ENCODE measurements around the gene ZFP92.

The ZFP92 gene

GRCh38 chrX:153406011-153406410, 5.3 kb upstream of the ZFP92 start:
- DNase-seq (ENCODE audit: low read depth) = no peak
- no peak overlapping the region for H3K4me3 ChIP-seq (ENCODE audit: low read depth, low read length)

- DNase-seq (ENCODE audit: low read depth) = no peak
- no peak overlapping the region for H3K4me3 ChIP-seq (ENCODE audit: low read depth, low read length)
Observed at GRCh38 chrX:153406903-153407302, 4.4 kb upstream of the ZFP92 start.

GRCh38 chrX:153407736-153408135, 3.5 kb upstream of the ZFP92 start:
- DNase-seq (ENCODE audit: low read depth) = no peak

GRCh38 chrX:153408221-153408721, 3.0 kb upstream of the ZFP92 start:
- no peak for DNase-seq (ENCODE audit: low read depth)
- H3K4me3 ChIP-seq (ENCODE audit: low read depth, low read length) = no peak overlapping the region

More at GRCh38 chrX:153407736-153408135, 3.5 kb upstream of the ZFP92 start:
- no peak overlapping the region for H3K4me3 ChIP-seq (ENCODE audit: low read depth, low read length)

GRCh38 chrX:153408871-153409351, 2.4 kb upstream of the ZFP92 start:
- no peak overlapping the region for H3K4me3 ChIP-seq (ENCODE audit: low read depth, low read length)
- DNase-seq (ENCODE audit: low read depth) = no peak

- DNase-seq (ENCODE audit: low read depth) = no peak
- no peak overlapping the region for H3K4me3 ChIP-seq (ENCODE audit: low read depth, low read length)
Observed at GRCh38 chrX:153409414-153410101, 1.7 kb upstream of the ZFP92 start.

GRCh38 chrX:153410373-153410772, 899 bp upstream of the ZFP92 start:
- DNase-seq (ENCODE audit: low read depth) = no peak
- H3K4me3 ChIP-seq (ENCODE audit: low read depth, low read length) = no peak overlapping the region

GRCh38 chrX:153410888-153411254, 401 bp upstream of the ZFP92 start:
- no peak for DNase-seq (ENCODE audit: low read depth)
- H3K4me3 ChIP-seq (ENCODE audit: low read depth, low read length) = peak overlapping the region; percentile 44

- H3K4me3 ChIP-seq (ENCODE audit: low read depth, low read length) = peak overlapping the region; percentile 44
- DNase-seq (ENCODE audit: low read depth) = no peak
Observed at GRCh38 chrX:153411988-153412574, 809 bp downstream of the ZFP92 start.

- no peak for DNase-seq (ENCODE audit: low read depth)
- H3K4me3 ChIP-seq (ENCODE audit: low read depth, low read length) = no peak overlapping the region
Observed at GRCh38 chrX:153412746-153413720, 1.8 kb downstream of the ZFP92 start.

- no peak for DNase-seq (ENCODE audit: low read depth)
- no peak overlapping the region for H3K4me3 ChIP-seq (ENCODE audit: low read depth, low read length)
Observed at GRCh38 chrX:153413731-153414130, 2.5 kb downstream of the ZFP92 start.

GRCh38 chrX:153414856-153415510, 3.7 kb downstream of the ZFP92 start:
- H3K4me3 ChIP-seq (ENCODE audit: low read depth, low read length) = no peak overlapping the region

GRCh38 chrX:153416781-153417450, 5.6 kb downstream of the ZFP92 start:
- no peak overlapping the region for H3K4me3 ChIP-seq (ENCODE audit: low read depth, low read length)
- DNase-seq (ENCODE audit: low read depth) = no peak

More at GRCh38 chrX:153414856-153415510, 3.7 kb downstream of the ZFP92 start:
- DNase-seq (ENCODE audit: low read depth) = no peak

GRCh38 chrX:153417637-153418036, 6.4 kb downstream of the ZFP92 start:
- H3K4me3 ChIP-seq (ENCODE audit: low read depth, low read length) = no peak overlapping the region
- no peak for DNase-seq (ENCODE audit: low read depth)

- no peak overlapping the region for H3K4me3 ChIP-seq (ENCODE audit: low read depth, low read length)
- no peak for DNase-seq (ENCODE audit: low read depth)
Observed at GRCh38 chrX:153420851-153421599, 9.8 kb downstream of the ZFP92 start.

GRCh38 chrX:153421856-153422255, 10.6 kb downstream of the ZFP92 start:
- DNase-seq (ENCODE audit: low read depth) = no peak

GRCh38 chrX:153423652-153424051, 12.4 kb downstream of the ZFP92 start:
- H3K4me3 ChIP-seq (ENCODE audit: low read depth, low read length) = no peak overlapping the region

More at GRCh38 chrX:153421856-153422255, 10.6 kb downstream of the ZFP92 start:
- no peak overlapping the region for H3K4me3 ChIP-seq (ENCODE audit: low read depth, low read length)

GRCh38 chrX:153426204-153426603, 14.9 kb downstream of the ZFP92 start:
- no peak overlapping the region for H3K4me3 ChIP-seq (ENCODE audit: low read depth, low read length)
- no peak for DNase-seq (ENCODE audit: low read depth)

More at GRCh38 chrX:153423652-153424051, 12.4 kb downstream of the ZFP92 start:
- no peak for DNase-seq (ENCODE audit: low read depth)
